IMR-90 (cell line): ENCODE results near the gene NFILZ. TPM values are rescaled to one million over a fixed set of nuclear protein-coding genes. Genes with fewer than 3 reads are reported as not detected.

Source experiments
- ATAC-seq: fragments of 200-7000 bp; cut with Tn5 transposase; 2 replicates; pipeline ENCODE4 v1.9.1; 2020; ENCODE audit warnings: low read depth, mild to moderate bottlenecking, moderate library complexity
- BruUV-seq: library from RNA; stranded (reverse); fragments of 400-500 nt; replicated peaks from 2 replicates; lab custom pipeline; 2021; lab: Mats Ljungman, UMichigan
- CTCF ChIA-PET: fragments of 300-600 bp; formaldehyde crosslinking; extraction: SDS; loops from one replicate; lab custom pipeline; 2021; ENCODE audit warnings: antibody characterized with exemption; lab: Yijun Ruan, JAX
- POLR2A ChIA-PET: fragments of 300-600 bp; sonication (Branson Sonifier 250); formaldehyde crosslinking; loops from one replicate; lab custom pipeline; 2022; ENCODE audit warnings: antibody characterized with exemption; ENCODE audit not compliant: unreplicated experiment; lab: Charles Lee
- DNase-seq: peaks from one replicate; pipeline ENCODE4 v3.0.0; 2013
- H2AFZ ChIP-seq: replicated peaks from 2 replicates; pipeline ENCODE3; 2013; ENCODE audit warnings: low read length, mild to moderate bottlenecking; ENCODE audit not compliant: poor library complexity
- H2AK5ac ChIP-seq: 2 replicates; pipeline ENCODE4 v1.6.1; 2013; ENCODE audit warnings: low read depth, low read length, inconsistent platforms
- H2AK9ac ChIP-seq: replicated peaks from 2 replicates; pipeline ENCODE3; 2013; ENCODE audit warnings: mild to moderate bottlenecking, low read depth, low read length, moderate library complexity; ENCODE audit not compliant: poor library complexity
- H2BK120ac ChIP-seq: 2 replicates; pipeline ENCODE4 v1.6.1; 2013; ENCODE audit warnings: low read depth, low read length, inconsistent platforms
- H2BK15ac ChIP-seq: 3 replicates; pipeline ENCODE4 v1.6.1; 2013; ENCODE audit warnings: low read depth, low read length, inconsistent platforms
- H2BK20ac ChIP-seq: 2 replicates; pipeline ENCODE4 v1.6.1; 2013; ENCODE audit warnings: low read depth, mild to moderate bottlenecking, inconsistent platforms, low read length, moderate library complexity
- H2BK5ac ChIP-seq: 2 replicates; pipeline ENCODE4 v1.6.1; 2013; ENCODE audit warnings: mild to moderate bottlenecking, low read depth, low read length, inconsistent platforms; ENCODE audit not compliant: poor library complexity, severe bottlenecking
- H3K14ac ChIP-seq: replicated peaks from 2 replicates; pipeline ENCODE4 v1.6.1; 2013; ENCODE audit warnings: low read depth, low read length, inconsistent platforms
- H3K18ac ChIP-seq: 2 replicates; pipeline ENCODE4 v1.6.1; 2013; ENCODE audit warnings: low read depth, low read length, control low read depth
- H3K23ac ChIP-seq: 2 replicates; pipeline ENCODE4 v1.6.1; 2013; ENCODE audit warnings: low read depth, low read length, inconsistent platforms
- H3K27ac ChIP-seq: 2 replicates; pipeline ENCODE4 v1.5.1; 2013; ENCODE audit warnings: mild to moderate bottlenecking, control low read depth, low read length; ENCODE audit not compliant: insufficient read depth
- H3K27me3 ChIP-seq: 2 replicates; pipeline ENCODE4 v1.6.1; 2013; ENCODE audit warnings: low read length; ENCODE audit not compliant: control insufficient read depth, insufficient read depth
- H3K36me3 ChIP-seq: 2 replicates; pipeline ENCODE4 v1.6.1; 2013; ENCODE audit warnings: low read length, mixed read lengths; ENCODE audit not compliant: control insufficient read depth, insufficient read depth
- H3K4ac ChIP-seq: 2 replicates; pipeline ENCODE4 v1.6.1; 2013; ENCODE audit warnings: low read depth, low read length, inconsistent platforms
- H3K4me1 ChIP-seq: 2 replicates; pipeline ENCODE4 v1.6.1; 2013; ENCODE audit warnings: low read length, mixed read lengths; ENCODE audit not compliant: control insufficient read depth, insufficient read depth
- H3K4me2 ChIP-seq: 2 replicates; pipeline ENCODE4 v1.6.1; 2013; ENCODE audit warnings: low read depth, mild to moderate bottlenecking, control low read depth, low read length, moderate library complexity
- H3K4me3 ChIP-seq: 2 replicates; pipeline ENCODE4 v1.5.1; 2013; ENCODE audit warnings: low read depth, mild to moderate bottlenecking, control low read depth, low read length, moderate library complexity; ENCODE audit not compliant: insufficient read depth
- H3K56ac ChIP-seq: 2 replicates; pipeline ENCODE4 v1.6.1; 2013; ENCODE audit warnings: low read length, inconsistent platforms; ENCODE audit not compliant: insufficient read depth; ENCODE audit errors: extremely low read depth
- H3K79me1 ChIP-seq, 2 experiments: 2 replicates each; pipeline ENCODE4 v1.6.1; 2013; ENCODE audit warnings: low read length in 2 of 2, inconsistent platforms in 1 of 2, low read depth in 1 of 2
- H3K9ac ChIP-seq: 2 replicates; pipeline ENCODE4 v1.6.1; 2013; ENCODE audit warnings: low read depth, low read length, control low read depth
- H3K9me1 ChIP-seq: 2 replicates; pipeline ENCODE4 v1.6.1; 2013; ENCODE audit warnings: low read length, inconsistent platforms; ENCODE audit not compliant: insufficient read depth
- H3K9me3 ChIP-seq: 2 replicates; pipeline ENCODE4 v1.6.1; 2013; ENCODE audit warnings: low read length; ENCODE audit not compliant: control insufficient read depth, insufficient read depth
- H4K20me1 ChIP-seq: 2 replicates; pipeline ENCODE4 v1.6.1; 2013; ENCODE audit warnings: low read length, inconsistent platforms; ENCODE audit not compliant: insufficient read depth
- H4K5ac ChIP-seq: 2 replicates; pipeline ENCODE4 v1.6.1; 2013; ENCODE audit warnings: mild to moderate bottlenecking, low read depth, low read length, control low read depth
- H4K8ac ChIP-seq, 2 experiments: 2 replicates each; pipeline ENCODE4 v1.6.1; 2013; ENCODE audit warnings: low read depth in 2 of 2, low read length in 2 of 2, control low read depth in 1 of 2, inconsistent platforms in 1 of 2
- H4K91ac ChIP-seq: 2 replicates; pipeline ENCODE4 v1.6.1; 2013; ENCODE audit warnings: low read depth, low read length, inconsistent platforms; ENCODE audit not compliant: insufficient read depth
- BHLHE40 ChIP-seq: fragments of 150-350 bp; IDR thresholded peaks from 2 replicates; pipeline ENCODE4 v1.6.1; 2016; ENCODE audit warnings: mild to moderate bottlenecking, low read depth, low read length
- CEBPB ChIP-seq: IDR thresholded peaks from 2 replicates; pipeline ENCODE4 v1.6.1; 2012; ENCODE audit warnings: low read depth, low read length, improper control_type of control experiment
- CHD1 ChIP-seq: IDR thresholded peaks from 2 replicates; pipeline ENCODE4 v1.6.1; 2012; ENCODE audit warnings: low read depth, low read length, improper control_type of control experiment
- FOS ChIP-seq: fragments of 150-350 bp; IDR thresholded peaks from 2 replicates; pipeline ENCODE4 v1.6.1; 2016; ENCODE audit warnings: low read depth, low read length
- MAFK ChIP-seq: IDR thresholded peaks from 2 replicates; pipeline ENCODE4 v1.6.1; 2012; ENCODE audit warnings: low read depth, low read length, improper control_type of control experiment
- MAZ ChIP-seq: IDR thresholded peaks from 2 replicates; pipeline ENCODE4 v1.6.1; 2012; ENCODE audit warnings: low read depth, mild to moderate bottlenecking, low read length, improper control_type of control experiment, moderate library complexity, borderline replicate concordance
- MXI1 ChIP-seq: IDR thresholded peaks from 2 replicates; pipeline ENCODE4 v1.6.1; 2012; ENCODE audit warnings: low read depth, mild to moderate bottlenecking, low read length, moderate library complexity, borderline replicate concordance
- NFE2L2 ChIP-seq: fragments of 150-350 bp; IDR thresholded peaks from 2 replicates; pipeline ENCODE4 v1.6.1; 2016; ENCODE audit warnings: low read depth, mild to moderate bottlenecking, low read length
- POLR2A ChIP-seq: IDR thresholded peaks from 2 replicates; pipeline ENCODE4 v1.6.1; 2012; ENCODE audit warnings: mild to moderate bottlenecking, low read depth, low read length
- RAD21 ChIP-seq: IDR thresholded peaks from 2 replicates; pipeline ENCODE4 v1.6.1; 2012; ENCODE audit warnings: low read length, improper control_type of control experiment
- RCOR1 ChIP-seq: IDR thresholded peaks from 2 replicates; pipeline ENCODE4 v1.6.1; 2012; ENCODE audit warnings: mild to moderate bottlenecking, low read length, improper control_type of control experiment; ENCODE audit not compliant: insufficient replicate concordance
- RFX5 ChIP-seq: IDR thresholded peaks from 2 replicates; pipeline ENCODE4 v1.8.0; 2012; ENCODE audit warnings: low read depth, mild to moderate bottlenecking, low read length, moderate library complexity
- WGBS, 2 experiments: methylation state at CpG; one replicate each; pipeline versions ENCODE4 v1.1.5 to v1.1.7; 2013; ENCODE audit warnings: missing lambda C conversion rate in 2 of 2; ENCODE audit not compliant: insufficient read length in 1 of 2; ENCODE audit errors: extremely low coverage in 2 of 2; 5-methylcytosine and 5-hydroxymethylcytosine counted together
- dilution Hi-C: fragments of 300-500 bp; cut with HindIII; formaldehyde crosslinking; loops from one replicate; pipeline ENCODE4 v1.14.3; 2018; ENCODE audit warnings: low sequenced_read_pairs; ENCODE audit not compliant: unreplicated experiment
- in situ Hi-C: fragments of 300-500 bp; cut with MboI; formaldehyde crosslinking; loops from 3 replicates; pipeline ENCODE4 v1.14.3; 2019; ENCODE audit warnings: low sequenced_read_pairs, inconsistent platforms, mixed read lengths
- intact Hi-C: fragments of 100-400 bp; cut with micrococcal nuclease; formaldehyde crosslinking; loops from 2 replicates; pipeline ENCODE4 v1.10.0; 2022
- polyA plus RNA-seq, 3 experiments: library from polyadenylated mRNA; depleted of rRNA; stranded (reverse); fragments of >200 nt; gene quantifications; 2 replicates each; pipeline ENCODE4 v1.2.3, GENCODE V29; 2012; ENCODE audit warnings: low replicate concordance in 1 of 3
- total RNA-seq: library from RNA; depleted of rRNA; stranded (reverse); fragments of >200 nt; gene quantifications from 2 replicates; pipeline ENCODE4 v1.2.3, GENCODE V29; 2012
- TF ChIP-seq, protein P1 (sequence below): fragments of 150-350 bp; IDR thresholded peaks from 2 replicates; pipeline ENCODE4 v1.6.1; 2016; ENCODE audit warnings: low read depth, mild to moderate bottlenecking, low read length, moderate library complexity, borderline replicate concordance
- TF ChIP-seq, protein P2 (sequence below): fragments of 150-350 bp; IDR thresholded peaks from 2 replicates; pipeline ENCODE4 v1.6.1; 2017; ENCODE audit warnings: mild to moderate bottlenecking, antibody characterized with exemption, low read length, low read depth

NFILZ gene
- total and polyA plus RNA-seq, 2 of the 4 experiments (the other 2 are of a cell fraction): not detected

DNA sequence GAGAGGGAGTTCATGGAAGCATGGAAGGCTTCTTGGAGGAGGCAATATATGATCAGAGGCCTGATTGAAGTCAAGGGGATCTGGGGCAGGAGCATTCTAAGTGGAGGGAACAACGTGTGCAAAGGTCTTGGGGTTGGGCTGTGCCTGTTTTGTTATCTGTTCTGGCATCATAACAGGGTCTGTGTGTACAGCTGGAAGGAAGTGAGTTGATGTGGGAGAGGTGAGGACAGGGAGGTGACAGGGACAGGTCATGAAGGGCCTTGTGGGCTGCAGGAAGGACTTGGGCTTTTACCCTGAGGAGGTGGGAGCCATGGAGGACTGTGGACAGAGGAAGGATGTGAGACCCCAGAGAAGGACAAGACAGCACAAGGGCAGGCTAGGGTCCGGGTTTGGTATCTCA is 1.2 kb upstream of the NFILZ start:
- TF ChIP-seq POLR2A (no peak), BHLHE40 (no peak), MAZ (no peak), FOS (no peak), RAD21 (no peak), RFX5 (no peak), MAFK (no peak), NFE2L2 (no peak), MXI1 (no peak), RCOR1 (no peak), CEBPB (no peak), CHD1 (no peak)
- TF ChIP-seq, protein P1, sequence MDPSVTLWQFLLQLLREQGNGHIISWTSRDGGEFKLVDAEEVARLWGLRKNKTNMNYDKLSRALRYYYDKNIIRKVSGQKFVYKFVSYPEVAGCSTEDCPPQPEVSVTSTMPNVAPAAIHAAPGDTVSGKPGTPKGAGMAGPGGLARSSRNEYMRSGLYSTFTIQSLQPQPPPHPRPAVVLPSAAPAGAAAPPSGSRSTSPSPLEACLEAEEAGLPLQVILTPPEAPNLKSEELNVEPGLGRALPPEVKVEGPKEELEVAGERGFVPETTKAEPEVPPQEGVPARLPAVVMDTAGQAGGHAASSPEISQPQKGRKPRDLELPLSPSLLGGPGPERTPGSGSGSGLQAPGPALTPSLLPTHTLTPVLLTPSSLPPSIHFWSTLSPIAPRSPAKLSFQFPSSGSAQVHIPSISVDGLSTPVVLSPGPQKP: no peak
- TF ChIP-seq, protein P2, sequence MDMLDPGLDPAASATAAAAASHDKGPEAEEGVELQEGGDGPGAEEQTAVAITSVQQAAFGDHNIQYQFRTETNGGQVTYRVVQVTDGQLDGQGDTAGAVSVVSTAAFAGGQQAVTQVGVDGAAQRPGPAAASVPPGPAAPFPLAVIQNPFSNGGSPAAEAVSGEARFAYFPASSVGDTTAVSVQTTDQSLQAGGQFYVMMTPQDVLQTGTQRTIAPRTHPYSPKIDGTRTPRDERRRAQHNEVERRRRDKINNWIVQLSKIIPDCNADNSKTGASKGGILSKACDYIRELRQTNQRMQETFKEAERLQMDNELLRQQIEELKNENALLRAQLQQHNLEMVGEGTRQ: no peak
- Histone ChIP-seq H3K23ac (no peak overlapping the region), H2AK9ac (peak overlapping the region; percentile 28), H2AK5ac (no peak overlapping the region), H4K5ac (no peak overlapping the region), H3K79me1 (no peaks in the 10 kb centered on the region), H3K4me3 (no peak overlapping the region), H3K27ac (no peak overlapping the region), H4K20me1 (no peaks in the 10 kb centered on the region), H3K9me1 (no peaks in the 10 kb centered on the region), H2BK5ac (no peak overlapping the region), H4K91ac (no peak overlapping the region), H3K14ac (no peak overlapping the region), H3K4me2 (no peak overlapping the region), H3K4me1 (peaks cover 2% of the 10 kb centered on the region; the same call in 1 of the 2 replicates), H2AFZ (no peak overlapping the region), H3K36me3 (no peaks in the 10 kb centered on the region), H3K9ac (no peak overlapping the region), H3K9me3 (peaks cover 6% of the 10 kb centered on the region), H3K18ac (no peak overlapping the region), H3K27me3 (no peaks in the 10 kb centered on the region), H3K56ac (no peak overlapping the region), H4K8ac (no peak overlapping the region), H2BK120ac (no peak overlapping the region), H2BK15ac (no peak overlapping the region), H2BK20ac (no peak overlapping the region), H3K4ac (no peak overlapping the region)
- dilution Hi-C loops (no loop called here), intact Hi-C loops (no loop called here), in situ Hi-C loops (no loop called here)
- 67% methylated on average over 1 of the region's 2 CpGs; no CpG with 5 or more reads in 1 of the 2 experiments for WGBS, 2 experiments
- ChIA-PET POLR2A (no interaction called here), CTCF (no interaction called here)
- ATAC-seq: no peak
- DNase-seq: no peak
- BruUV-seq: no TSS peak
